ENCODE results near the gene ATP8B1.

The ATP8B1 gene

GRCh38 chr18:57640749-57641148 is 162.4 kb downstream of the ATP8B1 start:
- Histone ChIP-seq H3K9me3 (ENCODE audit: severe bottlenecking) (no peaks in the 10 kb centered on the region), H3K4me3 (ENCODE audit: severe bottlenecking) (no peak overlapping the region), H3K36me3 (ENCODE audit: low read depth) (no peaks in the 10 kb centered on the region), H3K27me3 (ENCODE audit: insufficient read depth, poor library complexity, severe bottlenecking) (no peaks in the 10 kb centered on the region), H3K4me1 (ENCODE audit: insufficient read depth, poor library complexity, severe bottlenecking) (no peaks in the 10 kb centered on the region), H3K27ac (ENCODE audit: poor library complexity, severe bottlenecking) (no peak overlapping the region)
- ATAC-seq (ENCODE audit: low read depth), result no peak
- no peak for DNase-seq (ENCODE audit: low spot score)
- no peak for TF ChIP-seq CTCF (IDR thresholded peaks at IDR 0.05; ENCODE audit: poor library complexity, severe bottlenecking)

- H3K9me3 ChIP-seq (ENCODE audit: severe bottlenecking), result no peaks in the 10 kb centered on the region
- H3K27ac ChIP-seq (ENCODE audit: poor library complexity, severe bottlenecking), result no peak overlapping the region
- no peak overlapping the region for H3K4me3 ChIP-seq (ENCODE audit: severe bottlenecking)
- ATAC-seq (ENCODE audit: low read depth) (no peak), DNase-seq (ENCODE audit: low spot score) (no peak)
- no peaks in the 10 kb centered on the region for H3K27me3 ChIP-seq (ENCODE audit: insufficient read depth, poor library complexity, severe bottlenecking)
- H3K36me3 ChIP-seq (ENCODE audit: low read depth), result no peaks in the 10 kb centered on the region
- no peaks in the 10 kb centered on the region for H3K4me1 ChIP-seq (ENCODE audit: insufficient read depth, poor library complexity, severe bottlenecking)
- no peak for TF ChIP-seq CTCF (IDR thresholded peaks at IDR 0.05; ENCODE audit: poor library complexity, severe bottlenecking)
These were observed 162.9 kb downstream of the ATP8B1 start for GRCh38 chr18:57640236-57640635.

GRCh38 chr18:57635003-57635822 is 167.9 kb downstream of the ATP8B1 start:
- H3K27ac ChIP-seq (ENCODE audit: poor library complexity, severe bottlenecking), result no peak overlapping the region
- H3K9me3 ChIP-seq (ENCODE audit: severe bottlenecking), result no peaks in the 10 kb centered on the region
- no peak for DNase-seq (ENCODE audit: low spot score)
- H3K36me3 ChIP-seq (ENCODE audit: low read depth), result no peaks in the 10 kb centered on the region
- H3K4me3 ChIP-seq (ENCODE audit: severe bottlenecking), result no peak overlapping the region
- H3K4me1 ChIP-seq (ENCODE audit: insufficient read depth, poor library complexity, severe bottlenecking), result no peaks in the 10 kb centered on the region
- no peak for TF ChIP-seq CTCF (IDR thresholded peaks at IDR 0.05; ENCODE audit: poor library complexity, severe bottlenecking)
- ATAC-seq (ENCODE audit: low read depth), result no peak
- H3K27me3 ChIP-seq (ENCODE audit: insufficient read depth, poor library complexity, severe bottlenecking), result no peaks in the 10 kb centered on the region

- Histone ChIP-seq H3K4me1 (ENCODE audit: insufficient read depth, poor library complexity, severe bottlenecking) (no peaks in the 10 kb centered on the region), H3K27ac (ENCODE audit: poor library complexity, severe bottlenecking) (no peak overlapping the region), H3K4me3 (ENCODE audit: severe bottlenecking) (no peak overlapping the region), H3K27me3 (ENCODE audit: insufficient read depth, poor library complexity, severe bottlenecking) (no peaks in the 10 kb centered on the region), H3K36me3 (ENCODE audit: low read depth) (no peaks in the 10 kb centered on the region), H3K9me3 (ENCODE audit: severe bottlenecking) (no peaks in the 10 kb centered on the region)
- no peak for TF ChIP-seq CTCF (IDR thresholded peaks at IDR 0.05; ENCODE audit: poor library complexity, severe bottlenecking)
- no peak for ATAC-seq (ENCODE audit: low read depth)
- no peak for DNase-seq (ENCODE audit: low spot score)
These were observed 171.4 kb downstream of the ATP8B1 start for GRCh38 chr18:57631697-57632096.
